IMR-90 (cell line): ENCODE measurements around the gene CANT1. TPM values are rescaled to one million over a fixed set of nuclear protein-coding genes. Genes with fewer than 3 reads are reported as not detected.
A peak's percentile ranks its signal among the peaks of the same experiment; 100 is the strongest.

Source experiments
- ATAC-seq: fragments of 200-7000 bp; cut with Tn5 transposase; 2 replicates; pipeline ENCODE4 v1.9.1; 2020; ENCODE audit warnings: low read depth, mild to moderate bottlenecking, moderate library complexity
- BruUV-seq: library from RNA; stranded (reverse); fragments of 400-500 nt; replicated peaks from 2 replicates; lab custom pipeline; 2021; lab: Mats Ljungman, UMichigan
- CTCF ChIA-PET: fragments of 300-600 bp; formaldehyde crosslinking; extraction: SDS; loops from one replicate; lab custom pipeline; 2021; ENCODE audit warnings: antibody characterized with exemption; lab: Yijun Ruan, JAX
- POLR2A ChIA-PET: fragments of 300-600 bp; sonication (Branson Sonifier 250); formaldehyde crosslinking; loops from one replicate; lab custom pipeline; 2022; ENCODE audit warnings: antibody characterized with exemption; ENCODE audit not compliant: unreplicated experiment; lab: Charles Lee
- DNase-seq: peaks from one replicate; pipeline ENCODE4 v3.0.0; 2013
- H2AFZ ChIP-seq: replicated peaks from 2 replicates; pipeline ENCODE3; 2013; ENCODE audit warnings: low read length, mild to moderate bottlenecking; ENCODE audit not compliant: poor library complexity
- H2AK5ac ChIP-seq: 2 replicates; pipeline ENCODE4 v1.6.1; 2013; ENCODE audit warnings: low read depth, low read length, inconsistent platforms
- H2AK9ac ChIP-seq: replicated peaks from 2 replicates; pipeline ENCODE3; 2013; ENCODE audit warnings: mild to moderate bottlenecking, low read depth, low read length, moderate library complexity; ENCODE audit not compliant: poor library complexity
- H2BK120ac ChIP-seq: 2 replicates; pipeline ENCODE4 v1.6.1; 2013; ENCODE audit warnings: low read depth, low read length, inconsistent platforms
- H2BK15ac ChIP-seq: 3 replicates; pipeline ENCODE4 v1.6.1; 2013; ENCODE audit warnings: low read depth, low read length, inconsistent platforms
- H2BK20ac ChIP-seq: 2 replicates; pipeline ENCODE4 v1.6.1; 2013; ENCODE audit warnings: low read depth, mild to moderate bottlenecking, inconsistent platforms, low read length, moderate library complexity
- H2BK5ac ChIP-seq: 2 replicates; pipeline ENCODE4 v1.6.1; 2013; ENCODE audit warnings: mild to moderate bottlenecking, low read depth, low read length, inconsistent platforms; ENCODE audit not compliant: poor library complexity, severe bottlenecking
- H3K14ac ChIP-seq: replicated peaks from 2 replicates; pipeline ENCODE4 v1.6.1; 2013; ENCODE audit warnings: low read depth, low read length, inconsistent platforms
- H3K18ac ChIP-seq: 2 replicates; pipeline ENCODE4 v1.6.1; 2013; ENCODE audit warnings: low read depth, low read length, control low read depth
- H3K23ac ChIP-seq: 2 replicates; pipeline ENCODE4 v1.6.1; 2013; ENCODE audit warnings: low read depth, low read length, inconsistent platforms
- H3K27ac ChIP-seq: 2 replicates; pipeline ENCODE4 v1.5.1; 2013; ENCODE audit warnings: mild to moderate bottlenecking, control low read depth, low read length; ENCODE audit not compliant: insufficient read depth
- H3K27me3 ChIP-seq: 2 replicates; pipeline ENCODE4 v1.6.1; 2013; ENCODE audit warnings: low read length; ENCODE audit not compliant: control insufficient read depth, insufficient read depth
- H3K36me3 ChIP-seq: 2 replicates; pipeline ENCODE4 v1.6.1; 2013; ENCODE audit warnings: low read length, mixed read lengths; ENCODE audit not compliant: control insufficient read depth, insufficient read depth
- H3K4ac ChIP-seq: 2 replicates; pipeline ENCODE4 v1.6.1; 2013; ENCODE audit warnings: low read depth, low read length, inconsistent platforms
- H3K4me1 ChIP-seq: 2 replicates; pipeline ENCODE4 v1.6.1; 2013; ENCODE audit warnings: low read length, mixed read lengths; ENCODE audit not compliant: control insufficient read depth, insufficient read depth
- H3K4me2 ChIP-seq: 2 replicates; pipeline ENCODE4 v1.6.1; 2013; ENCODE audit warnings: low read depth, mild to moderate bottlenecking, control low read depth, low read length, moderate library complexity
- H3K4me3 ChIP-seq: 2 replicates; pipeline ENCODE4 v1.5.1; 2013; ENCODE audit warnings: low read depth, mild to moderate bottlenecking, control low read depth, low read length, moderate library complexity; ENCODE audit not compliant: insufficient read depth
- H3K56ac ChIP-seq: 2 replicates; pipeline ENCODE4 v1.6.1; 2013; ENCODE audit warnings: low read length, inconsistent platforms; ENCODE audit not compliant: insufficient read depth; ENCODE audit errors: extremely low read depth
- H3K79me1 ChIP-seq, 2 experiments: 2 replicates each; pipeline ENCODE4 v1.6.1; 2013; ENCODE audit warnings: low read length in 2 of 2, inconsistent platforms in 1 of 2, low read depth in 1 of 2
- H3K9ac ChIP-seq: 2 replicates; pipeline ENCODE4 v1.6.1; 2013; ENCODE audit warnings: low read depth, low read length, control low read depth
- H3K9me1 ChIP-seq: 2 replicates; pipeline ENCODE4 v1.6.1; 2013; ENCODE audit warnings: low read length, inconsistent platforms; ENCODE audit not compliant: insufficient read depth
- H3K9me3 ChIP-seq: 2 replicates; pipeline ENCODE4 v1.6.1; 2013; ENCODE audit warnings: low read length; ENCODE audit not compliant: control insufficient read depth, insufficient read depth
- H4K20me1 ChIP-seq: 2 replicates; pipeline ENCODE4 v1.6.1; 2013; ENCODE audit warnings: low read length, inconsistent platforms; ENCODE audit not compliant: insufficient read depth
- H4K5ac ChIP-seq: 2 replicates; pipeline ENCODE4 v1.6.1; 2013; ENCODE audit warnings: mild to moderate bottlenecking, low read depth, low read length, control low read depth
- H4K8ac ChIP-seq, 2 experiments: 2 replicates each; pipeline ENCODE4 v1.6.1; 2013; ENCODE audit warnings: low read depth in 2 of 2, low read length in 2 of 2, control low read depth in 1 of 2, inconsistent platforms in 1 of 2
- H4K91ac ChIP-seq: 2 replicates; pipeline ENCODE4 v1.6.1; 2013; ENCODE audit warnings: low read depth, low read length, inconsistent platforms; ENCODE audit not compliant: insufficient read depth
- BHLHE40 ChIP-seq: fragments of 150-350 bp; IDR thresholded peaks from 2 replicates; pipeline ENCODE4 v1.6.1; 2016; ENCODE audit warnings: mild to moderate bottlenecking, low read depth, low read length
- CEBPB ChIP-seq: IDR thresholded peaks from 2 replicates; pipeline ENCODE4 v1.6.1; 2012; ENCODE audit warnings: low read depth, low read length, improper control_type of control experiment
- CHD1 ChIP-seq: IDR thresholded peaks from 2 replicates; pipeline ENCODE4 v1.6.1; 2012; ENCODE audit warnings: low read depth, low read length, improper control_type of control experiment
- MAFK ChIP-seq: IDR thresholded peaks from 2 replicates; pipeline ENCODE4 v1.6.1; 2012; ENCODE audit warnings: low read depth, low read length, improper control_type of control experiment
- MAZ ChIP-seq: IDR thresholded peaks from 2 replicates; pipeline ENCODE4 v1.6.1; 2012; ENCODE audit warnings: low read depth, mild to moderate bottlenecking, low read length, improper control_type of control experiment, moderate library complexity, borderline replicate concordance
- MXI1 ChIP-seq: IDR thresholded peaks from 2 replicates; pipeline ENCODE4 v1.6.1; 2012; ENCODE audit warnings: low read depth, mild to moderate bottlenecking, low read length, moderate library complexity, borderline replicate concordance
- NFE2L2 ChIP-seq: fragments of 150-350 bp; IDR thresholded peaks from 2 replicates; pipeline ENCODE4 v1.6.1; 2016; ENCODE audit warnings: low read depth, mild to moderate bottlenecking, low read length
- POLR2A ChIP-seq: IDR thresholded peaks from 2 replicates; pipeline ENCODE4 v1.6.1; 2012; ENCODE audit warnings: mild to moderate bottlenecking, low read depth, low read length
- RAD21 ChIP-seq: IDR thresholded peaks from 2 replicates; pipeline ENCODE4 v1.6.1; 2012; ENCODE audit warnings: low read length, improper control_type of control experiment
- RCOR1 ChIP-seq: IDR thresholded peaks from 2 replicates; pipeline ENCODE4 v1.6.1; 2012; ENCODE audit warnings: mild to moderate bottlenecking, low read length, improper control_type of control experiment; ENCODE audit not compliant: insufficient replicate concordance
- RFX5 ChIP-seq: IDR thresholded peaks from 2 replicates; pipeline ENCODE4 v1.8.0; 2012; ENCODE audit warnings: low read depth, mild to moderate bottlenecking, low read length, moderate library complexity
- WGBS, 2 experiments: methylation state at CpG; one replicate each; pipeline versions ENCODE4 v1.1.5 to v1.1.7; 2013; ENCODE audit warnings: missing lambda C conversion rate in 2 of 2; ENCODE audit not compliant: insufficient read length in 1 of 2; ENCODE audit errors: extremely low coverage in 2 of 2; 5-methylcytosine and 5-hydroxymethylcytosine counted together
- dilution Hi-C: fragments of 300-500 bp; cut with HindIII; formaldehyde crosslinking; loops from one replicate; pipeline ENCODE4 v1.14.3; 2018; ENCODE audit warnings: low sequenced_read_pairs; ENCODE audit not compliant: unreplicated experiment
- in situ Hi-C: fragments of 300-500 bp; cut with MboI; formaldehyde crosslinking; loops from 3 replicates; pipeline ENCODE4 v1.14.3; 2019; ENCODE audit warnings: low sequenced_read_pairs, inconsistent platforms, mixed read lengths
- intact Hi-C: fragments of 100-400 bp; cut with micrococcal nuclease; formaldehyde crosslinking; loops from 2 replicates; pipeline ENCODE4 v1.10.0; 2022
- polyA plus RNA-seq, 3 experiments: library from polyadenylated mRNA; depleted of rRNA; stranded (reverse); fragments of >200 nt; gene quantifications; 2 replicates each; pipeline ENCODE4 v1.2.3, GENCODE V29; 2012; ENCODE audit warnings: low replicate concordance in 1 of 3
- total RNA-seq: library from RNA; depleted of rRNA; stranded (reverse); fragments of >200 nt; gene quantifications from 2 replicates; pipeline ENCODE4 v1.2.3, GENCODE V29; 2012
- TF ChIP-seq, protein P1 (sequence below): conservative IDR thresholded peaks from 2 replicates; pipeline ENCODE4 v1.5.1; 2012; ENCODE audit warnings: mild to moderate bottlenecking, low read depth, low read length, improper control_type of control experiment
- TF ChIP-seq, protein P2 (sequence below): fragments of 150-350 bp; IDR thresholded peaks from 2 replicates; pipeline ENCODE4 v1.6.1; 2017; ENCODE audit warnings: mild to moderate bottlenecking, antibody characterized with exemption, low read length, low read depth
- TF ChIP-seq, protein P3 (sequence below): fragments of 150-350 bp; IDR thresholded peaks from 2 replicates; pipeline ENCODE4 v1.6.1; 2016; ENCODE audit warnings: low read depth, mild to moderate bottlenecking, low read length, moderate library complexity, borderline replicate concordance

CANT1 gene
- total and polyA plus RNA-seq, 2 of the 4 experiments (the other 2 are of a cell fraction) = 51.8 to 73.4 TPM

DNA sequence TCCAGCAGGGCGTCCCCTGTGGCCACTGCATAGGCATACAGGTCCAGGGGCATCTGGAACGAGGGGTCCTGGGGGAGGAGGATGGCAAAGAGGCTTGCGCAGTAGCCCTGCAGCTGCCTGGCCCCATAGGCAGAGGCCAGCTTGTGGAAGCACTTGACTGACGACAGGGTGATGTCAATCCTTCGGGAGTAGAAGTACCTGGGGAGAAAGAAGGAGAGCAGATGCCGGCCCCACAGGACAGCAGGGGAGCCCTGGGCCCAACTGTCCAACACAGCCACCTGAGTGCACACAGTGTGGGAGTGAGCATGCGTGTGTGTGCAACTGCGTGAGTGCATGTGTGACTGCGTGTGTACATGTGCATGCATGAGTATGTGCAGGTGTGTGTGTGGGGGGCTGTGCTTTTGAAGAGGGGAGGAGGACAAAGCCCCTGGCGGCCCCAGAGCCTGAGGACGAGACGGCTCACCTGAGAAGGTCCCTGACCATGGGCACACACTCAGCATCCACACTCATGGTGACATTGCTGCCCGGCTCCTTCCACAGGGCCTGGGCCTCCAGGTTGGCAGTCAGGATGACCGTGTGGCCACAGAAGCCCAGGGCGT is 37.0 kb downstream of the CANT1 start:
- H3K27ac ChIP-seq = no peak overlapping the region
- intact Hi-C loops (no loop called here), dilution Hi-C loops (no loop called here), in situ Hi-C loops (loop anchor here (25.0 kb wide), 1 partner anchor 485 kb away; no protein-coding TSS in a partner anchor)
- no peak overlapping the region for H4K91ac ChIP-seq
- H2BK20ac ChIP-seq = no peak overlapping the region
- H2AFZ ChIP-seq = no peak overlapping the region
- no peak overlapping the region for H3K23ac ChIP-seq
- DNase-seq = no peak
- no peak overlapping the region for H3K4me3 ChIP-seq
- peaks cover 3 to 46% of the 10 kb centered on the region in 2 experiments; a peak in 3 of 4 replicates for H3K79me1 ChIP-seq
- peak overlapping the region; percentile 71 for H2AK5ac ChIP-seq
- no peak overlapping the region for H2BK120ac ChIP-seq
- H3K9me1 ChIP-seq = peaks cover 10% of the 10 kb centered on the region; the same call in 1 of the 2 replicates
- no peak overlapping the region for H3K4ac ChIP-seq
- CTCF ChIA-PET = interaction anchor here (0.9 to 1.5 kb wide), 3 partner anchors 13 to 107 kb away, joined by 3 to 12 read pairs (median 6); no protein-coding TSS in a partner anchor
- peaks cover 21% of the 10 kb centered on the region for H3K4me1 ChIP-seq
- H3K4me2 ChIP-seq = no peak overlapping the region
- no peak overlapping the region for H3K56ac ChIP-seq
- no peaks in the 10 kb centered on the region for H3K9me3 ChIP-seq
- no peak overlapping the region for H2BK5ac ChIP-seq
- H4K8ac ChIP-seq = no peak overlapping the region
- 92% methylated on average over 5 of the region's 15 CpGs; no CpG with 5 or more reads in 1 of the 2 experiments for WGBS, 2 experiments
- H3K36me3 ChIP-seq = peaks cover 18% of the 10 kb centered on the region; the same call in 1 of the 2 replicates
- no peaks in the 10 kb centered on the region for H3K27me3 ChIP-seq
- no peak overlapping the region for H4K5ac ChIP-seq
- peaks cover 5% of the 10 kb centered on the region; the same call in 1 of the 2 replicates for H4K20me1 ChIP-seq
- no peak for ATAC-seq
- no peak for TF ChIP-seq RCOR1
- no peak for TF ChIP-seq CHD1
- TF ChIP-seq, protein P1, sequence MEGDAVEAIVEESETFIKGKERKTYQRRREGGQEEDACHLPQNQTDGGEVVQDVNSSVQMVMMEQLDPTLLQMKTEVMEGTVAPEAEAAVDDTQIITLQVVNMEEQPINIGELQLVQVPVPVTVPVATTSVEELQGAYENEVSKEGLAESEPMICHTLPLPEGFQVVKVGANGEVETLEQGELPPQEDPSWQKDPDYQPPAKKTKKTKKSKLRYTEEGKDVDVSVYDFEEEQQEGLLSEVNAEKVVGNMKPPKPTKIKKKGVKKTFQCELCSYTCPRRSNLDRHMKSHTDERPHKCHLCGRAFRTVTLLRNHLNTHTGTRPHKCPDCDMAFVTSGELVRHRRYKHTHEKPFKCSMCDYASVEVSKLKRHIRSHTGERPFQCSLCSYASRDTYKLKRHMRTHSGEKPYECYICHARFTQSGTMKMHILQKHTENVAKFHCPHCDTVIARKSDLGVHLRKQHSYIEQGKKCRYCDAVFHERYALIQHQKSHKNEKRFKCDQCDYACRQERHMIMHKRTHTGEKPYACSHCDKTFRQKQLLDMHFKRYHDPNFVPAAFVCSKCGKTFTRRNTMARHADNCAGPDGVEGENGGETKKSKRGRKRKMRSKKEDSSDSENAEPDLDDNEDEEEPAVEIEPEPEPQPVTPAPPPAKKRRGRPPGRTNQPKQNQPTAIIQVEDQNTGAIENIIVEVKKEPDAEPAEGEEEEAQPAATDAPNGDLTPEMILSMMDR = no peak
- TF ChIP-seq CEBPB = no peak
- no peak for TF ChIP-seq BHLHE40
- TF ChIP-seq MAFK = no peak
- no peak for TF ChIP-seq MAZ
- no peak for TF ChIP-seq MXI1
- TF ChIP-seq NFE2L2 = no peak
- TF ChIP-seq RAD21 = no peak
- TF ChIP-seq, protein P2, sequence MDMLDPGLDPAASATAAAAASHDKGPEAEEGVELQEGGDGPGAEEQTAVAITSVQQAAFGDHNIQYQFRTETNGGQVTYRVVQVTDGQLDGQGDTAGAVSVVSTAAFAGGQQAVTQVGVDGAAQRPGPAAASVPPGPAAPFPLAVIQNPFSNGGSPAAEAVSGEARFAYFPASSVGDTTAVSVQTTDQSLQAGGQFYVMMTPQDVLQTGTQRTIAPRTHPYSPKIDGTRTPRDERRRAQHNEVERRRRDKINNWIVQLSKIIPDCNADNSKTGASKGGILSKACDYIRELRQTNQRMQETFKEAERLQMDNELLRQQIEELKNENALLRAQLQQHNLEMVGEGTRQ = no peak
- no peak for TF ChIP-seq POLR2A
- TF ChIP-seq RFX5 = no peak
- TF ChIP-seq, protein P3, sequence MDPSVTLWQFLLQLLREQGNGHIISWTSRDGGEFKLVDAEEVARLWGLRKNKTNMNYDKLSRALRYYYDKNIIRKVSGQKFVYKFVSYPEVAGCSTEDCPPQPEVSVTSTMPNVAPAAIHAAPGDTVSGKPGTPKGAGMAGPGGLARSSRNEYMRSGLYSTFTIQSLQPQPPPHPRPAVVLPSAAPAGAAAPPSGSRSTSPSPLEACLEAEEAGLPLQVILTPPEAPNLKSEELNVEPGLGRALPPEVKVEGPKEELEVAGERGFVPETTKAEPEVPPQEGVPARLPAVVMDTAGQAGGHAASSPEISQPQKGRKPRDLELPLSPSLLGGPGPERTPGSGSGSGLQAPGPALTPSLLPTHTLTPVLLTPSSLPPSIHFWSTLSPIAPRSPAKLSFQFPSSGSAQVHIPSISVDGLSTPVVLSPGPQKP = no peak
- POLR2A ChIA-PET = no interaction called here
- H3K14ac ChIP-seq = no peak overlapping the region
- BruUV-seq = no TSS peak
- no peak overlapping the region for H3K9ac ChIP-seq
- no peak overlapping the region for H2BK15ac ChIP-seq
- peak overlapping the region; percentile 76 for H2AK9ac ChIP-seq
- no peak overlapping the region for H3K18ac ChIP-seq
